Loucy (cell line): ENCODE data around the gene CREB3L2.
"Not testable (repeated sequence)": the region's sequence is repeated elsewhere in the genome, so short reads cannot be mapped to it uniquely, and the experiment has no call there.

Experiments
- CTCF ChIP-seq: fragments of 200-600 bp; sonication (generic); conservative IDR thresholded peaks from 2 replicates; pipeline ENCODE4 v1.5.1; 2014; ENCODE audit warnings: mild to moderate bottlenecking, antibody characterized with exemption, low read length
- EZH2phosphoT487 ChIP-seq: fragments of 200-600 bp; IDR thresholded peaks from 2 replicates; pipeline ENCODE4 v1.6.1; 2018; ENCODE audit warnings: antibody characterized with exemption, mild to moderate bottlenecking, moderate library complexity, borderline replicate concordance

GRCh38 chr7:137968339-137968738, 33.5 kb downstream of the CREB3L2 start:
- not testable (repeated sequence) for TF ChIP-seq CTCF, EZH2phosphoT487
